ENCODE results near the gene PKN2. TPM values are rescaled to one million over a fixed set of nuclear protein-coding genes. Genes with fewer than 3 reads are reported as not detected.

Gene PKN2
- total and polyA plus RNA-seq, 2 of the 4 experiments (the other 2 are of a cell fraction), result 12.7 to 22.2 TPM

DNA sequence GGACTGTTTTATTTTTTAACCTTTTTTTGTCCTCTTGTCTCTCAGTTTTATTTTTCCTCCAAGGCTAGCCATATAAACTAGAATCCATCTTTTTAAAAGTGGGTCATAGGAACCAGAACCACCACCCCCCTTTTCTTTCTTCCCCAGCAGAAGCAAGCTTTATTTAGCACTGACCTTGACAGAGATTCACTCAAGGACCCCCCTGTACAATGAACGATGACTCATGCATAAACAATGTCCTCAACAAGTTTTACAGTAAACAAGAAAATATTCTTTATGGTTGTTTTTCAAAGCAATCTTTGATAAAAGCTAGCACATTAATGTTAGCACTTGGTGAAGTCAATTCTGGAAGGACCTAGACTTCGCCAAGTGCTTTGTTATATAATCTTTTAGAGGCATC lies 14.1 kb downstream of the PKN2 start:
- H2BK15ac ChIP-seq (ENCODE audit: low read depth, low read length), result no peak overlapping the region
- intact Hi-C loops (cut with micrococcal nuclease) (loop anchor here (5.0 kb wide), 1 partner anchor 1576 kb away; no protein-coding TSS in a partner anchor), in situ Hi-C loops (cut with MboI; ENCODE audit: low sequenced_read_pairs) (no loop called here), dilution Hi-C loops (cut with HindIII; ENCODE audit: low sequenced_read_pairs, unreplicated experiment) (no loop called here)
- no peak overlapping the region for H3K4ac ChIP-seq (ENCODE audit: low read depth, low read length)
- H3K9me3 ChIP-seq (ENCODE audit: control insufficient read depth, insufficient read depth, low read length), result no peaks in the 10 kb centered on the region
- H2AFZ ChIP-seq (replicated peaks; ENCODE audit: low read length, poor library complexity), result no peak overlapping the region
- no peak overlapping the region for H4K91ac ChIP-seq (ENCODE audit: insufficient read depth, low read depth, low read length)
- ATAC-seq (ENCODE audit: low read depth) (peak; percentile 23), DNase-seq (peak; percentile 23)
- H3K4me3 ChIP-seq (ENCODE audit: insufficient read depth, low read depth, low read length), result no peak overlapping the region
- CTCF ChIA-PET, result interaction anchor here (1.6 kb wide), 2 partner anchors 12 to 14 kb away, joined by 3 to 5 read pairs; partner anchors contain the start of gene PKN2
- no peak overlapping the region; the same call in 1 of the 2 replicates for H3K18ac ChIP-seq (ENCODE audit: low read depth, low read length)
- no TSS peak for BruUV-seq (replicated peaks)
- peaks cover 10% of the 10 kb centered on the region; the same call in 1 of the 2 replicates for H3K4me1 ChIP-seq (ENCODE audit: control insufficient read depth, insufficient read depth, low read length)
- H2AK9ac ChIP-seq (replicated peaks; ENCODE audit: low read depth, low read length, poor library complexity), result no peak overlapping the region
- TF ChIP-seq FOS (IDR thresholded peaks at IDR 0.05; ENCODE audit: low read depth, low read length) (peak; percentile 42; the same call in 1 of the 2 replicates), SMC3 (IDR thresholded peaks at IDR 0.05; ENCODE audit: low read depth, low read length) (no peak)
- no peaks in the 10 kb centered on the region for H3K27me3 ChIP-seq (ENCODE audit: control insufficient read depth, insufficient read depth, low read length)
- peak overlapping the region; percentile 64 for H2BK5ac ChIP-seq (ENCODE audit: low read depth, low read length, poor library complexity, severe bottlenecking)
- H3K9me1 ChIP-seq (ENCODE audit: insufficient read depth, low read length), result peaks cover 2% of the 10 kb centered on the region; the same call in 1 of the 2 replicates
- H4K20me1 ChIP-seq (ENCODE audit: insufficient read depth, low read length), result peaks cover 7% of the 10 kb centered on the region; the same call in 1 of the 2 replicates
- no peak overlapping the region for H2BK120ac ChIP-seq (ENCODE audit: low read depth, low read length)
- no peak overlapping the region for H3K23ac ChIP-seq (ENCODE audit: low read depth, low read length)
- H2BK20ac ChIP-seq (ENCODE audit: low read depth, low read length), result no peak overlapping the region
- H3K9ac ChIP-seq (ENCODE audit: low read depth, low read length), result no peak overlapping the region
- peak overlapping the region; percentile 22; the same call in 1 of the 2 replicates for H3K4me2 ChIP-seq (ENCODE audit: low read depth, low read length)
- no peak overlapping the region for H4K5ac ChIP-seq (ENCODE audit: low read depth, low read length)
- H3K56ac ChIP-seq (ENCODE audit: extremely low read depth, insufficient read depth, low read length), result no peak overlapping the region
- WGBS, 2 experiments (ENCODE audit: extremely low coverage in 2 of 2, insufficient read length in 1 of 2), result no CpG with 5 or more reads among the region's 2 CpGs
- H3K36me3 ChIP-seq (ENCODE audit: control insufficient read depth, insufficient read depth, low read length), result peaks cover 2% of the 10 kb centered on the region
- POLR2A ChIA-PET (ENCODE audit: unreplicated experiment), result no interaction called here
- H3K14ac ChIP-seq (replicated peaks; ENCODE audit: low read depth, low read length), result no peak overlapping the region
- H3K27ac ChIP-seq (ENCODE audit: insufficient read depth, low read length), result no peak overlapping the region
- peaks cover 26 to 61% of the 10 kb centered on the region in 2 experiments for H3K79me1 ChIP-seq (ENCODE audit: low read depth in 1 of 2, low read length in 2 of 2)
- no peak overlapping the region for H4K8ac ChIP-seq (ENCODE audit: low read depth in 2 of 2, low read length in 2 of 2)
- H2AK5ac ChIP-seq (ENCODE audit: low read depth, low read length), result no peak overlapping the region
